Fibroblast of mammary gland (primary cell): ENCODE results near the gene KLHL4.

Source experiments
- DNase-seq: peaks from one replicate; pipeline ENCODE4 v3.0.0-alpha.2; 2010; ENCODE audit warnings: low read depth
- H3K4me3 ChIP-seq: 2 replicates; pipeline ENCODE4 v1.5.1; 2011; ENCODE audit warnings: low read depth, mild to moderate bottlenecking, low read length, moderate library complexity; ENCODE audit not compliant: control insufficient read depth
- CTCF ChIP-seq: conservative IDR thresholded peaks from 2 replicates; pipeline ENCODE4 v1.5.1; 2011; ENCODE audit warnings: low read depth, low read length, inconsistent platforms; ENCODE audit not compliant: control insufficient read depth, insufficient read depth

The KLHL4 gene

DNA sequence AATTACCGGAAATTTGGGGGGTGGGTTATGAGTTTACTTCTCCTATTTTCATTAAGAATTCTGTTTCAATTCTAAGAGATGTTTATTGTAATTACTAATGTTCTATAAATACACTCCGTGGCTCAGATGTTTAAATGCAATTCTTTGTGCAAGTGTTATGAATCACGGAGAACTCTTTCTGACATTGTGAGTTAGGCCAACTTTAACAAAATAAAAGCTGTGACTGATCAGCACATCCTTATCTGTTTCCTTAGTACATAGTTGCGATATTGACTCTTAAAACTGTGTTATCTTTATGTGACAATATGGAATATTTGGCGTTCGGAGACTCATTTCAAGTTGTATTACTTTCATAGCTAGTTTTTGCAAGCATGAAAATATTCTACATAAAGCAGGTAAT, 902 bp downstream of the KLHL4 start:
- peak overlapping the region; percentile 39 for H3K4me3 ChIP-seq
- DNase-seq = peak; percentile 30
- TF ChIP-seq CTCF = no peak

DNA sequence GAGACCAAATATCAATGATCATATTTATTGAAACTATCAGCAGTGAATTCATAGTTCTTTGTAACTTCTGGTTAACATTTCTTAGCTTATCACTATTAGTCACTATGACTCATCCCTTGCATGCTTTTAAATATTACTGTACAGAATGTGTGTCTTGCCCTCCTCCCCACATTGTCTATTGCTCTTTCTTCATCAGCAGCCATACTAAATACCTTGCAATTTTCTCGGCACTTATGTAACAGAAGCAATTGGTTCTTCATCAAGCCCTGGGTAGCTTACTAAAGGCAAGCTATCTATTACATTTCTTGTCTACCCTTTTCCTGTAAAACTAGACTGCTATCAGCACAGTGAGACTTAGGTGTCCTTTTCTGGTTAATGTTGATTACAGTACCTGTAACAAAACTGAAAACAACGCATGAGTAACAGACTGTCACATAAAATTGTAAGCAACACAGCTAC, 8.2 kb downstream of the KLHL4 start:
- DNase-seq = peak; percentile 74
- no peak for TF ChIP-seq CTCF
- H3K4me3 ChIP-seq = no peak overlapping the region

DNA sequence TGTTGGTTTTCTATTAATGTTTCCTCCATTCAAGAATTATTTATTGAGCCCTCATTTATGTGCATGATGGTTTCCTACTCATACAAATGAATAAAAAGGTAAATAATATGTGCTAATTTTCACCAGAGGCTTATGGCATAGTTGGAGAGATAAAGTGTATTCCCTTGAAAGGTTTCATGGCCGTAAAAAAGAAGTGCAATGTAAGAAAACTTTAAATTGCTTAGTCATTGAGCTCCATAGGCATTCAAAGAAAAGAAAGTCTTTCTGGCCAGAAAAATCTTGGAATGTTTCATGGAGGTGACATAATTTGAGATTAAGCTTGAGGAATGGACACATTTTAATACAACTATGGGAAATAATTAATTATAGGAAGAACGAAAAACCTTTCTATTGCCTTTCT, 8.7 kb downstream of the KLHL4 start:
- no peak for DNase-seq
- H3K4me3 ChIP-seq = no peak overlapping the region
- TF ChIP-seq CTCF = no peak

DNA sequence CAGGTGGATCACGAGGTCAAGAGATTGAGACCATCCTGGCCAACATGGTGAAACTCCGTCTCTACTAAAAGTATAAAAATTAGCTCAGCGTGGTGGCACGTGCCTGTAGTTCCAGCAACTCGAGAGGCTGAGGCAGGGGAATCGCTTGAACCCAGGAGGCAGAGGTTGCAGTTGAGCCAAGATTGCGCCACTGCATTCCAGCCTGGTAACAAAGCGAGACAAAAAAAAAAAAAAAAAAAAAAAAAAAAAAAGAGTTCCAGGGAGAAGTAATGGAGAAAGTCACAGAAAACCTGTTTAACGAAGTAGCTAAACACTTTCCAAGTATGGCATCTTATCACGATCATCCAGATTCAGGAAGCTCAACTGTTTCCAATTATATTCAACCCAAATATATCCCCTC, 10.9 kb downstream of the KLHL4 start:
- no peak for DNase-seq
- TF ChIP-seq CTCF = no peak
- no peak overlapping the region for H3K4me3 ChIP-seq

- TF ChIP-seq CTCF = no peak
- H3K4me3 ChIP-seq = no peak overlapping the region
- DNase-seq = peak; percentile 4
Observed at GRCh38 chrX:87571964-87572363, 54.4 kb downstream of the KLHL4 start.

GRCh38 chrX:87572901-87573300, 55.3 kb downstream of the KLHL4 start:
- no peak for TF ChIP-seq CTCF

DNA sequence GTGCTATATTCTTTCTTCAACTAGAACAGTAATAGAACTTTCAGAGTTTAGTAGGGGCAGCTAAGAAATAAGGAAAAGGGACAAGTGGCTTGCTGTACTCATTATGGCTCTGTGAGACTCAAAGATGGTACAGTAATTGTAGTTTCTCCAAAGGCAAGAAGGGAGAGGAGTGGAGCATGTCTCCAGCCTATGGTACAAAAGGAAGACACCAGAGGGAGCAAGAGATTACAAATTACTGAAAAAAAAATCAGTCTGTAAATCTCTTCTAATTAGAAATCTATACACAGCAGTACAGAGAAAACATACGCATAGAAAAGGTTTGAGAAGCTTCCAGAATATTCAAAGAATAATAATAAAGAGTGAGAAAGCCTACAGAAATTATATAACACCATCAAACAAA, 61.4 kb downstream of the KLHL4 start:
- DNase-seq = peak; percentile 5
- peak; percentile 22 for TF ChIP-seq CTCF
- no peak overlapping the region for H3K4me3 ChIP-seq

More at GRCh38 chrX:87572901-87573300, 55.3 kb downstream of the KLHL4 start:
- peak; percentile 5 for DNase-seq
- no peak overlapping the region for H3K4me3 ChIP-seq
